Ishikawa (cell line): ENCODE results near the gene TSPOAP1.

Experiments
- TAF1 ChIP-seq: IDR thresholded peaks from 2 replicates; pipeline ENCODE4 v1.6.1; 2012; ENCODE audit warnings: low read depth, mild to moderate bottlenecking
- YY1 ChIP-seq: IDR thresholded peaks from 2 replicates; pipeline ENCODE4 v1.6.1; 2012; ENCODE audit warnings: low read depth
- TF ChIP-seq, protein P1 (sequence below): IDR thresholded peaks from 2 replicates; pipeline ENCODE4 v1.6.1; 2012

DNA sequence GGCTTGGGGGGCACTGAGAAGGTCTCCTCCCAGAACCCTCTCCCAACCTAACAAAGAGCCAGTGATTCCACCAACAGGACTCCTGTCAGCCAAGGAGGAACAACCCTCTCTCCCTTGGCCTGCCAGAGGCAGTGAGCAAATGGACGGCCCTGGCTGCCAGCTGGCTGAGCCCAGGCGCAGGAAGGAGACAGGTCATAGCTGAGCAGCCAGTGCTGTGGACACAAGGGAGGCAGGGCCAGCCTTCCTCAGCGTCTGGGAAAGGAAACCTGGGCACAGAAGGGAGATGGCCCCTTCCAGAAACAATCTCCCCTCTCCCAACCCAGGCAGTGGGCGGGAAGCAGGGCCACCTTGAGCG is 50.0 kb downstream of the TSPOAP1 start:
- no peak for TF ChIP-seq YY1
- TF ChIP-seq TAF1: no peak
- TF ChIP-seq, protein P1, sequence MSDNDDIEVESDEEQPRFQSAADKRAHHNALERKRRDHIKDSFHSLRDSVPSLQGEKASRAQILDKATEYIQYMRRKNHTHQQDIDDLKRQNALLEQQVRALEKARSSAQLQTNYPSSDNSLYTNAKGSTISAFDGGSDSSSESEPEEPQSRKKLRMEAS: no peak
